Measurements from ENCODE around the gene SUSD5.
"Not testable (repeated sequence)": the region's sequence is repeated elsewhere in the genome, so short reads cannot be mapped to it uniquely, and the experiment has no call there.

SUSD5 gene

DNA sequence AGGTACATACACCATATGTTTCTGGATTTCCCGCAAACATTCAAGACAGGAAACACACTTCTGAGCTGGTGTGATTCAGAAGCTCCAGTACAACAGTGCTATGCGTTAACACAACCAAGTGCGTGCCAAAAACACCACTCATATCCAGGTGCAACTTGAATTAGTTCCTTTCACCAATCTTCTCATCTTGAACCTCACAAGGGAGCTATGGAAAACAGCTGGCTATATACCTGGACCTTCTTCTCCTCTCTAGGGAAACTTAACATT lies 31.3 kb downstream of the SUSD5 start:
- no peak for DNase-seq

DNA sequence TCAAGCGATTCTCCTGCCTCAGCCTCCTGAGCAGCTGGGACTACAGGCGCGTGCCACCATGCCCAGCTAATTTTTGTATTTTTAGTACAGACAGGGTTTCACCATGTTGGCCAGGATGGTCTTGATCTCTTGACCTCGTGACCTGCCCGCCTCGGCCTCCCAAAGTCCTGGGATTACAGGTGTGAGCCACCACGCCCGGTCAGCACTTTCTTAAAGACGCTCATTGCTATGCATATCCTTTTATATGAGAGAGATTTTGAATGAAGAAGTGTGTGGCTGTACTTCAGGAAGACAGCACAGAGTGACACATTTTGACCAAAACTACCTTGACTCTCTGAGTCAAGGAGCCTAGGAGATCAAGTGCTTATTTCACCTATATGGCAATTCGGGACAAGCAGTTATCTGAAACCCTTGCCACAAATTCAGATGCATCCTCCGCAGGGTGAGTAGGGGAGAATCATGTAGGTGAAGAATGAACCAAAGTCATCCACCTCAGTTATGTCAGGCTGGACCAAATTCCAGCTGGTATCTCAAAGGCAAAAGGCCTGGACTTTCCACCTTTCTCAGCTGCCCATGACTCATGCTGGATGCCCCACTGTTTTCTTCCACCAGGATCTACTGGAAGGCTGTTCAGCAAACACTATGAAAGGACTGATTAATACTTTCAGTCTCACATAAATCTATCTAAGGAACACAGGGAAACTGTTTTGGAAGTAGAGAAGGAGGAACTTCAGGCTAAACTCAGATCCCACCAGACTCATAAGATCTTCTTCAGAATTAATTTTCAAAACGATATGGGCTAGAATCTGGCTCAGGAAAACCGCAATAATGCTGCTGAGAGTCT lies 31.9 kb downstream of the SUSD5 start:
- DNase-seq = no peak

DNA sequence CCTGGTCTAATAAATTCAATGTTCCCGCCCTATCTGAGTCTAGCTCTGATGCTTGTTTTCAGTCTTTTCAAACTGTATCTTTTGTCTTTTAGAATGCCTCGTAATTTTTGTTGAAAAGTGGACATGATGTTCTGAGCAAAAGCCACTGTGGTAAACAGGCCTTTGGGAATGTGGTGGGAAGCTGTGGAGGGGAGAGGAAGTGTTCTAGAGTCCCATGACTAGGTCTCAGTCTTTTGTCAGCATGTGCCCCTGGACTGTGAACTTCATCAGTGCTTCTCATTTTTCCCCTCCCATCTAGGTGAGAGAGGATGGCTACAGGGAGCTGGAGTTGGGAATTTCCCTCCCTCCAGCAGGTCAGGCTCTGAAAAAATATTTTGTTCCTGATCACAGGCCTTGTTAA lies 33.7 kb downstream of the SUSD5 start:
- no peak for DNase-seq

DNA sequence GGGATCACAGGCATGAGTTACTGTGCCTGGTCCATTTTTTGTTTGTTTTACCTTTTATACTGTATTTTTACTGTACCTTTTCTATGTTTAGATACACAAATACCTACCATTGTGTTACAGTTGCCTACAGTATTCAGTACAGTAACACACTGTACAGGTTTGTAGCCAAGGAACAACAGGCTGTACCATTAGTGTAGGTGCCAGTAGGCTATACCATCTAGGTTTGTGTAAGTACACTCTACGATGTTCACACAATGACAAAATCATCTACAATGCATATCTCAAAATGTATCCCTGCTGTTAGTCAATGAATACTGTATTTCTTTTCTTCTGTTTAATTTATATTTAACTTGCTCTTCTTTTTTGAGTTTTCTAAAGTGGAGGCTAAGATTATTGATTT lies 37.0 kb downstream of the SUSD5 start:
- not testable (repeated sequence) for DNase-seq

DNA sequence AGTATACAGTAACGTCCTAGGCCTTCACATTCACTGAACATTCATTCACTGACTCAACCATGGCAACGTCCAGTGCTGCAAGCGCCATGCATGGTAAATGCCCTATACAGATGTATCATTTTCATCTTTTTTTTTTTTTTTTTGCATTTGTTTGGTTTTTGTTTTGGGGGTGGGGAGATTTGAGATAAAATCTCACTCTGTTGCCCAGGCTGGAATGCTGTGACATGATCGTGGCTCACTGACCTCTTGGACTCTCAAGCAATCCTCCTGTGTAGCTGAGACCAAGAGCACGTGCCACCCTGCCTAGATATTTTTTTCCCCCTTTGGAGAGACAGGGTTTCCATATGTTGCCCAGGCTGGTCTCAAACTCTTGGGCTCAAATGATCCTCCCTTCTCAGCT lies 37.4 kb downstream of the SUSD5 start:
- no peak for DNase-seq

DNA sequence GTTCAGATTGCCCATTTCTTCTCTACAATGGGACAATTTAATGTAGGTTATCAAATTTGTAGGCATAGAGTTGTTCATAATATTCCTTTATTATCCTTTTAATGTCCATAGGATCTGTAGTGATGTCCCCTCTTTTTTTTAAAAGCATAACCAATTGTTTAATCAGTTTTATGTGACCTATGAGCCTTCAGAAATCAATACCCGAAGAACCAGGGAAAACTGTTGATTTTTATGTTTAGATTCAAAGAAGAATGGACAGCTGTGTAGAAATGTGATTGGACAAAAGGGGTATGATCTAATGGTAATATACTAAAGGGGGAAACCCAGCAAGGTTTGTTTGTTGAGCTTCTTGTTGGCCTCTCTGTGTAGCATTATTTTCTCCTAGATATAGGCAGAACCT lies 39.5 kb downstream of the SUSD5 start:
- no peak for DNase-seq

DNA sequence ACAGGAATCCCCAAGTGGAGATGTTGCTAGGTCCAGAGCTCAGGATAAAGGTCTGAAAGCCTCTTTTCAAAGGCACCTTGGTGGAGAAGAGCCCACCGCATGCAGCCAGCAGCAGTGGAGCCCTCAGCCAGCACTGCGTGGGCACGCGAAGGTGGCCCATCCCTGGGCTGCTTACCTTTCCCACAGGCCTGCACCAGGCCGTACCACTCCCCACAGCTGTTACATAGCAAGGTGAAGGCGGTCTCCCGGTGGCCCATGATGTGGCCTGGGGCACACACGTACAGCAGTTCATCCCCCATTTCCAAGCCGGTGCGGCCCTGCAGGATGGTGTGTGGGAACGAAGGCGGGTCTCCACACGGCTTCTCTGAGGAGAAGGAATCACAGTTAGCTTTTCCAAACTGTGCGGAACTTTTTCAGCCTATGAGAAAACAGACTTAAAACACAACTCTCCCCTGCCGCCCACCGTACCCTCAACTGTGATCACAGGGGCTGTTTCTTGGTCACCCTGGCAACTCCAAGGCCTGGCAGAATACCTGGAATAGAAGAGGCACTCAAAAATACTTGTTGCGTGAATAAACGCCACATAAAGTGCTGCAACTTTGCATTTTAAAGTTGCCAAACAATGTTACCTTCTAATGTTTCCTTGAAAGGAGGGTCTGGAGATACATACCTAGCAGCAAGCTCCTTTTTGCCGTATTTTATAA lies 43.7 kb downstream of the SUSD5 start:
- DNase-seq = no peak

DNA sequence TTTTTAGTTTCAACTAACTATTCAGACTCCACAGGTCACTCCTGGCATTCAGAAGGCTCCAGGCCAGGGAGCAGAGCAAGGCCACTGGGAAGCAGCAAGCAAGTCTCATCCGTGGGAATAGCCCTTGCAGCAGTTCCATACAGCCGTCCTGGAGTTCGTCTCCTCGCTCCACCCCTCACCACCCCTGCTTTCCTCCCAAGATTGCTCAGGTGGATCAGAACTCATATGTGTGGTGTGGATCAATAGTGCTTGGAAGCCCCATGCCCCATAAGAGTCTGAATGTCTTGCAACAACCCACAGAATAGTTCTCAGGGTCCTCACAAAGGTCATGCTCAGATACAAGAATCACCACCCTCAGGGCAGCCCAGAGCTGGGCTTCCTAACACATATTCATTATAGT lies 44.5 kb downstream of the SUSD5 start:
- no peak for DNase-seq

DNA sequence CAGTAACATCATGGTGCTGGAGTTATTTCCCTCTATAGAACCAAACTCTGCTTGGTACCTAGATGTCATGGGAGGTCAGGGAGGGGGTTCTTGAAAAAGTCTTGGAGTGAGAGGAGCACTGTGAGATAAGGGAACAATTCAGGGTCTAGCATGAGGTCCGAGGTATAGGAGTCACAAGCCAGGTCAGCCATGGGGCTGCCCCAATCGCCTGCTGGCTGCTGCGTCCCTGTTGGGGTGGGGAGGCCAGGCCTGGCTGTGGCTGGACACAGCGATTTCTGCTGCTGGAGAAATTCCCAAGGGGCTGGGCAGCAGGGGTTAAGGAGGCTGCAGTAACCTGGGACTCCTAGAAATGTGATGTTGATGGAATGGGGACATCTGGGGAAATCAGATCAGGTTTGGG lies 44.9 kb downstream of the SUSD5 start:
- DNase-seq = no peak

DNA sequence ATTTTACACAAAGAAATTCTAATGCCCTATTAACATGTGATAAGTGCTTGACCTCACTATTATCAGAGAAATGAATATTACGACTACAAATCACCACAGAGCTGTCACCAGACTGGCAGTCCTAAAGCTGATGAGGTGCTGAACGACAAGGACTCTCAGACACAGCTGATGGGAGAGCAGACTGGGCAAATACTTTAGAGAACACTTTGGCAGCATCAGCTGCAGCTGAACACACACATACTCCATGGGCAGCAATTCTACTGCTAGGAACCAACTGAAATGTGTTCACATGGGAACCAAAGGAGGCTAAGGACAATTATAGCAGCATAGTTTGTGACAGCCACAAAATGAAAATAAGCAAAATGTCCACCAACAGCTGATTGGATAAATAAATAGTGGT lies 45.5 kb downstream of the SUSD5 start:
- no peak for DNase-seq

DNA sequence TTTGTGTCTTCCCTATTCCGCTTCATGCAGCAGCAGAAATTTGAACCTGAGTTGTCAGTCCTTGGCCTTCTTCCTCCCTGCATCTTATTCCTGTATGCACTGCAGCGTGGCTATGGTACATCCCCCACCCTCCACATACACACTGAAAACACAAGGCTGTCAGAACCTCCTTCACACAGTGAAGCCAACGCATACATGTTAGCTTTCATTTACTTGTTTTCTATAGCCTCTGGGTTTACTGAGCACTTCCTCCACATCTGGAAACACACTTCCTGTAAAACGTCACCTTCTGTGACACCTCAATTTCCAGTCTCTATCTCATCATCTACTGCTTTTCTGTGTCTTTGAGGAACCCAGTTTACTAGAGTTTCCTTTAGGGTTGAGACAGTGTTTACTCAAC lies 47.0 kb downstream of the SUSD5 start:
- DNase-seq = no peak

DNA sequence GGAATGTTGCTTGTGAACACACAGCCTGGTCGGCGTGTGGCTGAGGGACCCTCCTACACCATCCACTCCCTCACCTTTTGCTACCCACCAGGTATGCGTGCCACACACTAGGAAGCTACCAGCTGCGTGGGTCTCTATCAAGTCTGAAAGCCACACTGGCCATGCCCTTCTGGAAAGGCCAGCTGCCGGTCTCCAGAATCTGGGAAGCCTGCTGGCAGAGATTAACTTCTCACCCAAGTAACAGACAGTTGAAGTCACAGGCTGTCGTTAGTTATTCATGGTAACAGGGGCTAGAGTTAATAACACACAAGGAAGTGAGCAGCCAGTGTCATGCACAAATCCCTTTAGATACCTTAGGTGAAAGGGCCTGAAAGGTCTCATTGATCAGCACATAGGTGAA lies 48.1 kb downstream of the SUSD5 start:
- no peak for DNase-seq

DNA sequence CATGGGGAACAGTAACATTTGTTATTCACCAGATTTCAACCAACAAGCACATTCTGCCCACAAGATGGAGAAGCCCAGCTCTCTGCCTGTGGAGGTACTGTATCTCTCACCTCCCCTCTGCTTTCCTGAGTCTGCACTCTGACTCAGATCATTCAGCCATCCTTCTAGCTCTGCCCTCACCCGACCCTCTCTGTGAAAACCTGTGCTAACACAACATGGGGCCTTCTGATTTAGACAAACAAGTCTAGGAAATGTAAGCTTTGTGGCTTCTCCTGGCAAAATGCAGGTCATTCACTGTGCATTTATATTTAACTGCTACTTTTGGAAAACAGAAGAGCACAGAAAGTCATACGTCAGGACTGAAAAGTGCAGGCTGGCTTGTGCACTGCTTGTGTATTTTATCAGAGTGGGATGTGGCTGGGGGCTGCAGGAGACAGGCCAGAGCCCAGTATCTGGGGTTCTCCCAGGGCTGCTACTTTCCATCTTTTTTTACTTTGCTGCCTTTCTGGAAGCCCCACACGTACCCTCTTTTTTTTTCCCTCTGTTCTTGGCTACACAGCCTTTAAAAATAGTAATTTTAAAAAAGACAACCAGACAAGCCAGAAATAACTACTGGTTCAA lies 50.8 kb downstream of the SUSD5 start:
- no peak for DNase-seq

DNA sequence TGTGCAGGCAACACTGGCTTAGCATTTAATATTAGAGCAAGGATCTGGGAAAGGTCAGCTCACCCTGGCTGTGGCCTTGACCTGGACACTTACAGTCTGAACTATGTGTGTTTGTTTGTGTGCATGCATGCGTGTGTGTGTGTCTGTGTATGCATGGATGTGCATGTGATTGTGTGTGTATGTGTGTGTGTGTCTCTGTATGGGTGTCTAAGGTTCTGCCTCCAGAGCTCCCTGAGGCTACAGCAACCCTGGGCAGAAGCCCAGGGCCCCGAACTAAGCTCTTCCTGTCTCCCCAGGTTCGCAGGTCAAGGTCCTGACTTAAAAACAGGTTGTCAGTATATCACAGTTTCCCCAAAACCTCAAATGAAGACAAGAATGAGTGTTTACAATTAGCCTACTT lies 51.3 kb downstream of the SUSD5 start:
- DNase-seq = no peak

DNA sequence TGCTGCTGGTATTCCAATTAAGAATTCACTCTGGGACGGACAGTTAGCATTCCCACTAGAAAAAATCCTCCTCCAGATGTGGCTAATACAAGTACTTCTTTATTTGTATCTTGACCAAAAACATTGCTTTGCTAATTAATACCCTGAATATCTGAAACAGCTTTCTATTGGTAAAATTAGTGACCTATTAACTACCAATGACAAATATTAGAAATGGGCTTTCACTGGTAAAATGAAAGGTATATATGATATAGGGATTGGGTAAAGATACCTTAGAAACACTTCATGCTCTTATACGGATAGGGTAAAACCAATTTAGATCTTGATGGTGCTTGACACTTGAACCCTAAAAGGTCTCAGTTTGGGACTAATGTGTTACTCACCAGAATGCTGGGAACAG lies 52.5 kb downstream of the SUSD5 start:
- no peak for DNase-seq

DNA sequence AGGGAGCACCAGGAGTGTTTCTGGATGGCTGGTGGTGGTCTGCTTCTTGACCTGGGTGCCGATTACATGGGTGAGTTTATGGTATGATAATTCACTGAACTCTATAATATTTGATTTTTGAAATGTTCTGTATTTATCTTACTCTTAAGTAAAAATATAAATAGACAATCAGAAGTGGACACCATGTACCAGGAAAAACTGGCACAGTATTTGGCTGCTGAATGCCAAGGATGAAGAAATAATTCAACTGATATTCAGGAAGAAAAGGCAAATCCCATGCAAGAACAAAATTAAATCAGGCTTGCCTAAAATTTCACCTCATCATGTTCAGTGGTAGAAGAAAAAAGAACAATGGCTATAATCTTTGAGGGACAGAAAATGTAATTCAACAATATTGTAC lies 53.2 kb downstream of the SUSD5 start:
- DNase-seq = no peak

DNA sequence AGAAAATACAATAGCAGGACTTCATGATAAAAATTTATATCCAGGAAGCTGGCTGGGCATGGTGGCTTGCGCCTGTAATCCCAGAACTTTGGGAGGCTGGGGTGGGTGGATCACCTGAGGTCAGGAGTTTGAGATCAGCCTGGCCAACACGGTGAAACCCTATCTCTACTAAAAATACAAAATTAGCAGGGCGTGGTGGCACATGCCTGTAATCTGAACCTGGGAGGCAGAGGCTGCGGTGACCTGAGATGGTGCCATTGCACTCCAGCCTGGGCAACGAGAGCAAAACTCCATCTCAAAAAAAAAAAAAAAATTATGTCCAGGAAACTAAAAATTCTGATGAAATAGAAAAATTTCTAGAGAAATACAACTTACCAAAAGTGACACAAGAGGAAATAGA lies 56.0 kb downstream of the SUSD5 start:
- DNase-seq = not testable (repeated sequence)

DNA sequence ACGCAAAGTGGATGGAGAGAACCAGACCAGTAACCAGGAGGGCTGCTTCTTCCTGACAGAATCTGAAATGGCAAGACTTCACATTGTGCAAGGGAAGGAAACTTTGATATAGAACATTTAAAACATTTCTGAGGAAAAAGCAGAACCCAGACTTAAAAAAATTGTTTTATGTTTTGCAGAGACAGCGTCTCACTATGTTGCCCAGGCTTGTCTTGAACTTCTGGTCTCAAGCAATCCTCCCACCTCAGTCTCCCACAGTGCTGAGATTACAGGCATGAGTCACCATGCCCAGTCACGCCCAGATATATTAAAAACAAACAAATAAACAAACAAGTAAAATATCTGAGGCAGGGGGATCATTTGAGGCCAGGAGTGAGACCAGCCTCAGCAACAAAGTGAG lies 58.6 kb downstream of the SUSD5 start:
- DNase-seq = no peak

DNA sequence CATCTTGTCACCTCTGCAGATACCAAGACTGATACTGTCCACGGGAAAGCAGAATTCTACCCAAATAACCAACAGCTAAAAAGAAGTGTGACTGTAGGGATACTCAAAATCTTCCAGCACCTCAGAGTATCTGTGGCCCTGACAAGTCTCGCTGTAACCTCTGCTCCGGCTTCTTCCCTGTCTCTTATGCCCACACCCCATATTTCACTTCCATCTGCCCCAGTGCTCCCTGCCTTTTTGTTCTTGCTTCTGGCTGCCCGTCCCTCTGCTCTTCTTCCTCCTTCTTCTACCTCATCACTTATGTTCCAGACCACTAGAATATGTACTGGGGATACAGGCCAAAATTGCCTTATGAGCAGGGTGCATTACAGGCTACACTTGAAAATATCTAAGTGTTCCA lies 59.4 kb downstream of the SUSD5 start:
- no peak for DNase-seq

DNA sequence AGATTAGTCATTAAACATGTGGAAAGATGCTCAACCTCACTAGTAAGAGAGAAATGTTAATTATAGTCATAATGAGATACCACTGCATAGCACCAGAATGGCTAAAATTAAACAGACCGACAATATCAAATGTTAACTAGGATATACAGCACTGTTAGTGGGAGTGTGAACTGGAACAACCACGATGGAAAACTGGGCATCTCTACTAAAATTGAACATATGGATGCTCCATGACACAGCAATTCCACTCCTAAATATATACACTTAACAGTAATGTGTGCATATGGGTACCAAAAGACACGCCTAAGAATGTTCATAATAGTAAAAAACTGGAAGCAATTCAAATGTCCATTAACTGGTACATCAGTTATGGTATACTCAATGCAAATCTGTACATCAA lies 63.3 kb downstream of the SUSD5 start:
- DNase-seq = no peak

DNA sequence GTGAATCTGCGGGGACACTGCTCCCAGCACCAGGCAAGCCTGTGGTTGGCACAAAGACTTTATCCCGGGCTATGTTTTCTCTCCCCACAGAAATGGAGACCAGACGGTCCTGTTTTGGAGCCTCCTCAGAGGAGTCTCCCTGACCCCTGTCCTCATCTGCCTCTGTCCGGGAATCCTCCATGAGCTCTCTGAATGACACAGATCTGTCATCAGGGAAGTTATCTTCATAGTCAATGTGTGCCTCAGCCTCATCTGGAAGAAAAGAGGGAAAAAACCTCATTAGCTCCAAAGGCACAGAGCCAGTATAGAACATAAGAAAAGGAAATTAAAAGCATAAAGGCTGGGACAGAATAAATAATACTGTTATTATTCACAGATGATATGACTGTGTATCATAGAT lies 64.8 kb downstream of the SUSD5 start:
- no peak for DNase-seq

DNA sequence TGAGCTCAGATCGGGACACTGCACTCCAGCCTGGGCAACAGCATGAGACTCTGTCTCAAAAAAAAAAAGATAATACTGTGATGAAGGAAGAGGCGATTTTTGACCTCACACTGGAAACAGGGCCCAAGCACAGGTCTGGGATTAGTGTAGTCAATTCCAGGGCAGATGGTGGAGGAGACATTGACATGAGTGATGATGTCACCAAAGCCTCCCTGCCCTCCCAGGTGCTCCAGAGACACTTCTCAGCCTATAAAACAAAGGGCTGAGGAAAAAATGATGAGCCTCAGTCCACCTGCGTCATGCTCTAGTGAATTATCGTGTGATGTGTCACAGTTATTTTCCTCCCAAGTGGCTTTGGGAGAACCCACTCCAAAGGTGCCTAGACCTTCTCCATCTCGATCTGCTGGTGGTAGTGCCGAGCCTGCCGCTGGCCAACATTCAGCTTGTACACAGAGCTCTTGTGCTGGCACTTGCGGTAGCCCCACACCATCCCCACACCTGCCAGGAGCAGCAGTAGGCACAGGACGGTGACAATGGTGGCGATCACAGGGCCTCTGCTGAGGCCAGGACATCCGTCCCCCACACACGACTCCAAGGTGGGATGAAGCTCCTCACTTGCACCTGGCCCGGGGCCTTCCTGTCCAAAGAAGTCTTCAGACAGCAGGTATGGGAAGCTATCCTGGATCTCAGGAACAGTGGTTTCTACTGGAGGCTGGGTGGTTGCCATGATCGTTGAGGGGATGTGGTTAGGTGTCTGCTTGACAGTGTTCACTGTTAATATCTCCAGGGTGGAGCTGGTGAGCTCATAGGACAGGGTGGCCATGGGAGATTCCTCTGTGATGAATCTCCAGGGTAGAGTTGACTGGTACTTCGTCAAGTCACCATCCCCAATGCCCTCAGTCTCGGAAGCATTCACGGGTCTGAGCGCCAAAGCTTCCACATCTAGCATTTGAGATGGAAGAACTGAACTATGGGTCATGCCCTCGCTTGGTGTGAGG lies 65.9 kb downstream of the SUSD5 start:
- DNase-seq = no peak

DNA sequence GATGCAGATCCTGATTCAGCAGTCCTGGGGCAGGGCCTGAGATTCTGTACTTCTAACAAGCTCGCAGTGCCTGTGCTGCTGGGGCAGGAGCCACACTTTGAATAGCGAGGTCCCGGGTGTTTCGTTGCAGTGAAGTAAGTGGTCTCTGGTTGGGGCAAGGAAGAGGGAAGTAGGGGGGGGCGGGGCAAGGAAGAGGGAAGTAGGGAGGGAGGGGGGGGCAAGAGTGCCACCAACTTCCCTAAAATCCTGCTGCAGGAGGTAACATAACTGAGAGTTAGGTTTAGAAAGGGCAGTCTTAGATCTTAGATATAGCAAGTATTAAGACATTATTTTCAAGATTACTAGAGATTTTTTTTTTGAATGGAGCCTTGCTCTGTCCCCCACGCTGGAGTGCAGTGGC lies 69.3 kb downstream of the SUSD5 start:
- DNase-seq = no peak
